Keratinocyte (primary cell): ENCODE measurements around the gene TBC1D5.

ENCODE experiments used
- EZH2 ChIP-seq: IDR thresholded peaks from one replicate; pipeline ENCODE4 v1.6.1; 2012; ENCODE audit warnings: inconsistent platforms, mild to moderate bottlenecking, low read length, moderate library complexity
- TF ChIP-seq, protein P1 (sequence below), 3 experiments: IDR thresholded peaks in 1 of 3; conservative IDR thresholded peaks in 1 of 3; optimal IDR thresholded peaks in 1 of 3; 2 replicates in 2 of 3; 3 replicates in 1 of 3; pipeline versions ENCODE3 to v1.5.1; 2011; ENCODE audit warnings: low read length in 3 of 3, mild to moderate bottlenecking in 3 of 3, moderate library complexity in 2 of 3, control low read depth in 1 of 3, inconsistent platforms in 1 of 3; ENCODE audit not compliant: insufficient read depth in 2 of 3; ENCODE audit errors: extremely low read depth in 1 of 3

DNA sequence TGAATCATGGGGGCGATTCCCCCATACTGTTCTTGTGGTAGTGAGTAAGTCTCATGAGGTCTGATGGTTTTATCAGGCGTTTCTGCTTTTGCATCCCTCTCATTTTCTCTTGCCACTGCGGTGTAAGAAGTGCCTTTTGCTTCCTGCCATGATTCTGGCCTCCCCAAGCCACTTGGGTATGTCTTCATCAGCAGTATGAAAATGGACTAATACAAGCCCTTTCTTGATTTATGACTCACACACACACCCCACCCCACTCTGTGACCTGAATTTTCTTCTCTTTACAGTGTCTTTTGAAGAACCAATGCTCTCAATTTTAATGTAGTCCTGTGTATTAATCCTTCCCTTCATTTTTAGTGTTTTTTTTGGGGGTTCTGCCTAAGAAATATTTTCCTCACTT is 612.9 kb downstream of the TBC1D5 start:
- TF ChIP-seq EZH2: no peak
- TF ChIP-seq, protein P1, sequence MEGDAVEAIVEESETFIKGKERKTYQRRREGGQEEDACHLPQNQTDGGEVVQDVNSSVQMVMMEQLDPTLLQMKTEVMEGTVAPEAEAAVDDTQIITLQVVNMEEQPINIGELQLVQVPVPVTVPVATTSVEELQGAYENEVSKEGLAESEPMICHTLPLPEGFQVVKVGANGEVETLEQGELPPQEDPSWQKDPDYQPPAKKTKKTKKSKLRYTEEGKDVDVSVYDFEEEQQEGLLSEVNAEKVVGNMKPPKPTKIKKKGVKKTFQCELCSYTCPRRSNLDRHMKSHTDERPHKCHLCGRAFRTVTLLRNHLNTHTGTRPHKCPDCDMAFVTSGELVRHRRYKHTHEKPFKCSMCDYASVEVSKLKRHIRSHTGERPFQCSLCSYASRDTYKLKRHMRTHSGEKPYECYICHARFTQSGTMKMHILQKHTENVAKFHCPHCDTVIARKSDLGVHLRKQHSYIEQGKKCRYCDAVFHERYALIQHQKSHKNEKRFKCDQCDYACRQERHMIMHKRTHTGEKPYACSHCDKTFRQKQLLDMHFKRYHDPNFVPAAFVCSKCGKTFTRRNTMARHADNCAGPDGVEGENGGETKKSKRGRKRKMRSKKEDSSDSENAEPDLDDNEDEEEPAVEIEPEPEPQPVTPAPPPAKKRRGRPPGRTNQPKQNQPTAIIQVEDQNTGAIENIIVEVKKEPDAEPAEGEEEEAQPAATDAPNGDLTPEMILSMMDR (optimal IDR thresholded peaks at IDR 0.05 in 1 of 3, IDR thresholded peaks at IDR 0.05 in 1 of 3, conservative IDR thresholded peaks at IDR 0.05 in 1 of 3; ENCODE audit: extremely low read depth in 1 of 3, insufficient read depth in 2 of 3, low read length in 3 of 3): no peak
